H9 (cell line): ENCODE data around the gene FGF12. TPM values are rescaled to one million over a fixed set of nuclear protein-coding genes. Genes with fewer than 3 reads are reported as not detected.

Experiments
- DNase-seq: peaks from one replicate; pipeline ENCODE4 v3.0.0-alpha.2; 2017
- H2AFZ ChIP-seq: one replicate; pipeline ENCODE4 v1.6.1; 2013; ENCODE audit warnings: mild to moderate bottlenecking, low read length, control low read depth, moderate library complexity
- H2AK5ac ChIP-seq: 2 replicates; pipeline ENCODE4 v1.6.1; 2013; ENCODE audit warnings: low read length, control low read depth, mixed read lengths; ENCODE audit not compliant: insufficient read length
- H2BK120ac ChIP-seq: one replicate; pipeline ENCODE4 v1.6.1; 2013; ENCODE audit warnings: low read depth, mild to moderate bottlenecking, low read length, control low read depth, inconsistent platforms; ENCODE audit not compliant: poor library complexity, severe bottlenecking
- H2BK12ac ChIP-seq: 2 replicates; pipeline ENCODE4 v1.6.1; 2013; ENCODE audit warnings: low read length, control low read depth, mixed read lengths, low read depth; ENCODE audit not compliant: insufficient read length
- H2BK15ac ChIP-seq: 2 replicates; pipeline ENCODE4 v1.6.1; 2013; ENCODE audit warnings: low read depth, low read length, control low read depth
- H2BK20ac ChIP-seq: one replicate; pipeline ENCODE4 v1.6.1; 2013; ENCODE audit warnings: low read depth, mild to moderate bottlenecking, low read length, control low read depth, inconsistent platforms; ENCODE audit not compliant: poor library complexity, severe bottlenecking
- H2BK5ac ChIP-seq: 2 replicates; pipeline ENCODE4 v1.6.1; 2013; ENCODE audit warnings: low read length, control low read depth, mixed read lengths; ENCODE audit not compliant: insufficient read length
- H3K14ac ChIP-seq: 2 replicates; pipeline ENCODE4 v1.6.1; 2013; ENCODE audit warnings: low read length, control low read depth; ENCODE audit not compliant: insufficient read depth
- H3K18ac ChIP-seq: 2 replicates; pipeline ENCODE4 v1.6.1; 2013; ENCODE audit warnings: low read depth, mild to moderate bottlenecking, mixed read lengths, low read length, control low read depth; ENCODE audit not compliant: insufficient read length
- H3K23ac ChIP-seq: 2 replicates; pipeline ENCODE4 v1.6.1; 2013; ENCODE audit warnings: low read length, control low read depth, mixed read lengths, low read depth; ENCODE audit not compliant: insufficient read length
- H3K23me2 ChIP-seq: 2 replicates; pipeline ENCODE4 v1.6.1; 2013; ENCODE audit warnings: low read depth, mild to moderate bottlenecking, mixed read lengths, low read length, control low read depth; ENCODE audit not compliant: insufficient read length, poor library complexity, severe bottlenecking
- H3K27ac ChIP-seq: 2 replicates; pipeline ENCODE4 v1.5.1; 2013; ENCODE audit warnings: low read length, control low read depth, mixed read lengths, low read depth; ENCODE audit not compliant: insufficient read length
- H3K27me3 ChIP-seq: 2 replicates; pipeline ENCODE4 v1.6.1; 2013; ENCODE audit warnings: low read length, control low read depth, inconsistent platforms; ENCODE audit not compliant: insufficient read depth
- H3K4ac ChIP-seq: 2 replicates; pipeline ENCODE4 v1.6.1; 2013; ENCODE audit warnings: low read depth, mild to moderate bottlenecking, control low read depth, inconsistent platforms, low read length, moderate library complexity
- H3K4me1 ChIP-seq: 2 replicates; pipeline ENCODE4 v1.6.1; 2013; ENCODE audit warnings: low read length, control low read depth, inconsistent platforms; ENCODE audit not compliant: insufficient read depth
- H3K4me2 ChIP-seq: 2 replicates; pipeline ENCODE4 v1.6.1; 2013; ENCODE audit warnings: low read length, control low read depth, mixed read lengths; ENCODE audit not compliant: insufficient read length, insufficient read depth
- H3K56ac ChIP-seq: 2 replicates; pipeline ENCODE4 v1.6.1; 2013; ENCODE audit warnings: low read depth, mild to moderate bottlenecking, mixed read lengths, low read length, control low read depth; ENCODE audit not compliant: insufficient read length
- H3K79me1 ChIP-seq: 2 replicates; pipeline ENCODE4 v1.6.1; 2013; ENCODE audit warnings: low read depth, mild to moderate bottlenecking, moderate library complexity, low read length, control low read depth, inconsistent platforms; ENCODE audit not compliant: insufficient read depth, poor library complexity, severe bottlenecking
- H3K79me2 ChIP-seq: 2 replicates; pipeline ENCODE4 v1.6.1; 2013; ENCODE audit warnings: low read length, control low read depth, inconsistent platforms; ENCODE audit not compliant: insufficient read depth
- H3K9ac ChIP-seq: 2 replicates; pipeline ENCODE4 v1.6.1; 2013; ENCODE audit warnings: low read length, control low read depth, mixed read lengths; ENCODE audit not compliant: insufficient read length; ENCODE audit errors: extremely low read depth
- H3K9me3 ChIP-seq: one replicate; pipeline ENCODE4 v1.6.1; 2013; ENCODE audit warnings: low read depth, low read length, inconsistent platforms; ENCODE audit not compliant: control insufficient read depth
- H3T11ph ChIP-seq: one replicate; pipeline ENCODE4 v1.6.1; 2013; ENCODE audit warnings: mild to moderate bottlenecking, low read length, control low read depth, inconsistent platforms
- H4K20me1 ChIP-seq: one replicate; pipeline ENCODE4 v1.6.1; 2013; ENCODE audit not compliant: control insufficient read depth, insufficient read length, insufficient read depth
- H4K5ac ChIP-seq: 2 replicates; pipeline ENCODE4 v1.6.1; 2013; ENCODE audit warnings: low read depth, mild to moderate bottlenecking, mixed read lengths, low read length, control low read depth; ENCODE audit not compliant: insufficient read length
- H4K8ac ChIP-seq: replicated peaks from 2 replicates; pipeline ENCODE4 v1.6.1; 2013; ENCODE audit warnings: low read length, control low read depth, mixed read lengths, low read depth; ENCODE audit not compliant: insufficient read length
- H4K91ac ChIP-seq: 2 replicates; pipeline ENCODE4 v1.6.1; 2013; ENCODE audit warnings: low read depth, mild to moderate bottlenecking, moderate library complexity, mixed read lengths, low read length, control low read depth; ENCODE audit not compliant: insufficient read length
- H3K27ac Mint-ChIP-seq, 3 experiments: 2 replicates in 2 of 3; 3 replicates in 1 of 3; pipeline ENCODE4 v1.8.0; 2020 to 2021; ENCODE audit warnings: mixed read lengths in 3 of 3, mild to moderate bottlenecking in 1 of 3, moderate library complexity in 1 of 3
- H3K27me3 Mint-ChIP-seq: 2 replicates; pipeline ENCODE4 v1.8.0; 2021; ENCODE audit warnings: low read depth, mild to moderate bottlenecking, moderate library complexity, mixed read lengths
- H3K36me3 Mint-ChIP-seq, 3 experiments: 2 replicates in 2 of 3; 3 replicates in 1 of 3; pipeline ENCODE4 v1.8.0; 2020 to 2021; ENCODE audit warnings: low read depth in 3 of 3, mixed read lengths in 3 of 3; ENCODE audit not compliant: insufficient read depth in 1 of 3
- H3K4me1 Mint-ChIP-seq, 2 experiments: 2 replicates each; pipeline ENCODE4 v1.8.0; 2020; ENCODE audit warnings: mixed read lengths in 2 of 2
- H3K4me3 Mint-ChIP-seq, 2 experiments: 2 replicates in 1 of 2; 3 replicates in 1 of 2; pipeline ENCODE4 v1.8.0; 2020 to 2021; ENCODE audit warnings: mild to moderate bottlenecking in 2 of 2, mixed read lengths in 2 of 2, moderate library complexity in 1 of 2
- H3K9me3 Mint-ChIP-seq, 2 experiments: 2 replicates in 1 of 2; 3 replicates in 1 of 2; pipeline ENCODE4 v1.8.0; 2020; ENCODE audit warnings: mild to moderate bottlenecking in 2 of 2, mixed read lengths in 2 of 2, moderate library complexity in 1 of 2
- CTCF ChIP-seq: fragments of 200-600 bp; sonication (generic); conservative IDR thresholded peaks from 3 replicates; pipeline ENCODE4 v1.8.0; 2021; ENCODE audit warnings: antibody characterized with exemption, mild to moderate bottlenecking
- WGBS: extraction: QIAGEN DNeasy Blood & Tissue Kit; methylation state at CpG from one replicate; pipeline ENCODE4 v1.1.7; 2013; ENCODE audit warnings: missing lambda C conversion rate, low lambda C conversion rate, mixed read lengths; ENCODE audit not compliant: insufficient read length; ENCODE audit errors: extremely low coverage; 5-methylcytosine and 5-hydroxymethylcytosine counted together
- total RNA-seq: library from RNA; stranded (reverse); gene quantifications from 2 replicates; pipeline ENCODE4 v1.2.1, GENCODE V29; 2021

Gene FGF12
- total RNA-seq, 1 experiment from 2014 or later = 5.6 TPM

DNA sequence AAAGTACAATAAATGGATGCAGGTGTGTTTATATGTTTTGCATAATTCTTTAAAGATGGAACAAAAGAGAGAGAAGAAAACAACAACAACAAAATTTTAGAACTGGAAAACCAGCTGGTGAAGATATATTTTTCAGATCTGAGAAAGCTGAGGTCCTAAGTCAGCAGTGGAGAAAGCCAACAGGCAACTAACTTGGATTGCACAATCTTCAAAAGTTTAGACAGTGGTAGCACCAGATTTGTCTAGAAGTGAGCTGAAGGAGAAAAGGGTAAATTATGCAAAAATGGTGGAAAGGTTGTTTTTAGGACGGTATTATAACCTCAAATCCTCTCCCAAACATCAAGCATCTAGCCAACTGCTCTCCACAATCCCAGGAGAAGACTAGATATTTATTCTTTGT lies 17.0 kb downstream of the FGF12 start:
- no peaks in the 10 kb centered on the region for H3K4me1 Mint-ChIP-seq
- no CpG with 5 or more reads among the region's 1 CpG for WGBS
- Histone ChIP-seq H2BK120ac (no peak overlapping the region), H4K8ac (no peak overlapping the region), H3K18ac (no peak overlapping the region), H2BK15ac (no peak overlapping the region), H3T11ph (no peak overlapping the region), H4K5ac (no peak overlapping the region), H3K79me2 (no peaks in the 10 kb centered on the region), H3K4ac (no peak overlapping the region), H3K9ac (no peak overlapping the region), H3K23me2 (no peaks in the 10 kb centered on the region), H4K20me1 (no peaks in the 10 kb centered on the region), H3K79me1 (no peaks in the 10 kb centered on the region), H3K4me1 (no peaks in the 10 kb centered on the region), H2BK5ac (no peak overlapping the region), H3K9me3 (no peaks in the 10 kb centered on the region), H3K23ac (no peak overlapping the region), H2BK12ac (no peak overlapping the region), H2AFZ (no peak overlapping the region), H3K56ac (no peak overlapping the region), H2AK5ac (no peak overlapping the region), H2BK20ac (no peak overlapping the region), H3K4me2 (no peak overlapping the region), H3K14ac (no peak overlapping the region), H3K27me3 (no peaks in the 10 kb centered on the region), H3K27ac (no peak overlapping the region), H4K91ac (no peak overlapping the region)
- no peak overlapping the region for H3K4me3 Mint-ChIP-seq
- no peak for TF ChIP-seq CTCF
- no peak overlapping the region for H3K27ac Mint-ChIP-seq
- H3K9me3 Mint-ChIP-seq = peaks cover 10 to 12% of the 10 kb centered on the region in 2 experiments
- H3K36me3 Mint-ChIP-seq = peaks cover 4 to 17% (median 5%) of the 10 kb centered on the region in 3 experiments; a peak in 6 of 7 replicates
- H3K27me3 Mint-ChIP-seq = no peaks in the 10 kb centered on the region
- no peak for DNase-seq
